H1 (cell line): ENCODE data around the gene CALM3. TPM values are rescaled to one million over a fixed set of nuclear protein-coding genes. Genes with fewer than 3 reads are reported as not detected.

ENCODE experiments used
- CTCF ChIA-PET: fragments of 300-600 bp; sonication (Branson Sonifier 250); formaldehyde crosslinking; loops from one replicate; lab custom pipeline; 2021; ENCODE audit not compliant: partially characterized antibody; lab: Charles Lee
- POLR2A ChIA-PET: fragments of 300-600 bp; sonication (Branson Sonifier 250); formaldehyde crosslinking; loops from one replicate; lab custom pipeline; 2021; ENCODE audit warnings: inconsistent platforms; ENCODE audit not compliant: partially characterized antibody; lab: Charles Lee
- DNase-seq, 2 experiments: peaks; one replicate each; pipeline versions ENCODE4 v3.0.0 to v3.0.0-alpha.2; 2010 to 2022; ENCODE audit warnings: low spot score in 2 of 2, low read depth in 1 of 2, mixed read lengths in 1 of 2
- FAIRE-seq: peaks from 2 replicates; lab custom pipeline; 2011; peaks lifted over from hg19 to GRCh38; lab: Jason Lieb, UNC
- H2AFZ ChIP-seq: 2 replicates; pipeline ENCODE4 v1.8.1; 2012; ENCODE audit warnings: low read length, inconsistent platforms
- H2AK5ac ChIP-seq: 2 replicates; pipeline ENCODE4 v1.6.1; 2013; ENCODE audit warnings: low read depth, low read length
- H2BK120ac ChIP-seq: replicated peaks from 2 replicates; pipeline ENCODE3; 2013; ENCODE audit warnings: low read depth, low read length, inconsistent platforms
- H2BK12ac ChIP-seq: 2 replicates; pipeline ENCODE4 v1.6.1; 2013; ENCODE audit warnings: low read depth, low read length
- H2BK15ac ChIP-seq: 2 replicates; pipeline ENCODE4 v1.6.1; 2013; ENCODE audit warnings: low read length
- H2BK20ac ChIP-seq: 2 replicates; pipeline ENCODE4 v1.6.1; 2013; ENCODE audit warnings: low read length
- H2BK5ac ChIP-seq: 2 replicates; pipeline ENCODE4 v1.6.1; 2013; ENCODE audit warnings: low read depth, low read length
- H3K14ac ChIP-seq: 2 replicates; pipeline ENCODE4 v1.6.1; 2013; ENCODE audit warnings: inconsistent platforms; ENCODE audit not compliant: insufficient read length
- H3K18ac ChIP-seq: 2 replicates; pipeline ENCODE4 v1.6.1; 2013; ENCODE audit warnings: low read length; ENCODE audit errors: extremely low read depth
- H3K23ac ChIP-seq: 2 replicates; pipeline ENCODE4 v1.6.1; 2013; ENCODE audit warnings: inconsistent platforms; ENCODE audit not compliant: insufficient read length
- H3K23me2 ChIP-seq: 2 replicates; pipeline ENCODE4 v1.6.1; 2013; ENCODE audit warnings: low read depth, low read length
- H3K27ac ChIP-seq: 2 replicates; pipeline ENCODE4 v1.6.1; 2011; ENCODE audit warnings: low read depth, low read length, inconsistent platforms
- H3K27me3 ChIP-seq, 4 experiments: replicated peaks in 1 of 4; 1 replicate in 1 of 4; 2 replicates in 3 of 4; pipeline versions ENCODE4 v1.6.1 to v1.8.1; 2011 to 2013; ENCODE audit warnings: low read length in 3 of 4, mild to moderate bottlenecking in 3 of 4, inconsistent platforms in 2 of 4, mixed read lengths in 2 of 4, moderate library complexity in 1 of 4; ENCODE audit not compliant: control insufficient read depth in 3 of 4, insufficient read depth in 3 of 4; ENCODE audit errors: extremely low read depth in 1 of 4
- H3K36me3 ChIP-seq, 4 experiments: 2 replicates each; pipeline versions ENCODE4 v1.6.1 to v1.8.1; 2011 to 2013; ENCODE audit warnings: mild to moderate bottlenecking in 4 of 4, low read length in 3 of 4, moderate library complexity in 2 of 4, control low read depth in 1 of 4, inconsistent platforms in 1 of 4; ENCODE audit not compliant: insufficient read depth in 4 of 4, control insufficient read depth in 2 of 4
- H3K4ac ChIP-seq: replicated peaks from 2 replicates; pipeline ENCODE3; 2013; ENCODE audit warnings: low read length, low read depth, mixed read lengths, inconsistent platforms; ENCODE audit not compliant: insufficient read length
- H3K4me1 ChIP-seq, 4 experiments: replicated peaks in 1 of 4; 1 replicate in 1 of 4; 2 replicates in 3 of 4; pipeline versions ENCODE4 v1.6.1 to v1.8.1; 2011 to 2013; ENCODE audit warnings: low read length in 3 of 4, inconsistent platforms in 2 of 4, mixed read lengths in 1 of 4; ENCODE audit not compliant: insufficient read depth in 4 of 4, control insufficient read depth in 3 of 4
- H3K4me2 ChIP-seq, 2 experiments: 2 replicates each; pipeline versions ENCODE4 v1.6.1 to v1.8.1; 2011 to 2013; ENCODE audit warnings: low read depth in 2 of 2, low read length in 2 of 2, control low read depth in 1 of 2, inconsistent platforms in 1 of 2, mild to moderate bottlenecking in 1 of 2; ENCODE audit not compliant: insufficient read depth in 1 of 2
- H3K4me3 ChIP-seq, 4 experiments: fragments of 200-600, 300-600 bp in 1 of 4; sonication (generic), shearing (Covaris generic), sonication (Bioruptor Twin) in 1 of 4; 2 replicates each; pipeline versions ENCODE4 v1.5.1 to v1.8.1; 2011 to 2016; ENCODE audit warnings: low read length in 4 of 4, low read depth in 3 of 4, control low read depth in 2 of 4, inconsistent platforms in 2 of 4, mild to moderate bottlenecking in 2 of 4, mixed read lengths in 1 of 4, moderate library complexity in 1 of 4; ENCODE audit not compliant: insufficient read depth in 2 of 4; ENCODE audit errors: extremely low read depth in 1 of 4
- H3K56ac ChIP-seq: replicated peaks from 2 replicates; pipeline ENCODE3; 2013; ENCODE audit warnings: low read depth, mild to moderate bottlenecking, mixed read lengths, low read length, inconsistent platforms; ENCODE audit not compliant: insufficient read length
- H3K79me1 ChIP-seq: 2 replicates; pipeline ENCODE4 v1.6.1; 2013; ENCODE audit warnings: low read depth, low read length, control low read depth
- H3K79me2 ChIP-seq, 2 experiments: 2 replicates each; pipeline versions ENCODE4 v1.6.1 to v1.8.1; 2012 to 2013; ENCODE audit warnings: low read length in 2 of 2, mild to moderate bottlenecking in 2 of 2, inconsistent platforms in 1 of 2; ENCODE audit not compliant: insufficient read depth in 2 of 2, control insufficient read depth in 1 of 2
- H3K9ac ChIP-seq, 4 experiments: replicated peaks in 1 of 4; 1 replicate in 1 of 4; 2 replicates in 3 of 4; pipeline versions ENCODE4 v1.6.1 to v1.8.1; 2011 to 2013; ENCODE audit warnings: low read depth in 3 of 4, low read length in 3 of 4, control low read depth in 2 of 4, mild to moderate bottlenecking in 2 of 4, moderate library complexity in 2 of 4, inconsistent platforms in 1 of 4; ENCODE audit errors: extremely low read depth in 1 of 4
- H3K9me3 ChIP-seq, 2 experiments: 2 replicates each; pipeline versions ENCODE4 v1.6.1 to v1.8.1; 2012 to 2013; ENCODE audit warnings: mild to moderate bottlenecking in 2 of 2, moderate library complexity in 2 of 2, control low read depth in 1 of 2, inconsistent platforms in 1 of 2, low read depth in 1 of 2, low read length in 1 of 2, mixed read lengths in 1 of 2; ENCODE audit not compliant: insufficient read depth in 2 of 2
- H4K20me1 ChIP-seq, 2 experiments: replicated peaks in 1 of 2; 2 replicates each; pipeline versions ENCODE3 to v1.8.1; 2011 to 2013; ENCODE audit warnings: inconsistent platforms in 2 of 2, low read length in 2 of 2, mild to moderate bottlenecking in 1 of 2; ENCODE audit not compliant: insufficient read depth in 2 of 2, control insufficient read depth in 1 of 2
- H4K5ac ChIP-seq: 2 replicates; pipeline ENCODE4 v1.6.1; 2013; ENCODE audit warnings: low read length, low read depth, mixed read lengths, inconsistent platforms; ENCODE audit not compliant: insufficient read length
- H4K8ac ChIP-seq: 2 replicates; pipeline ENCODE4 v1.8.0; 2013; ENCODE audit warnings: mild to moderate bottlenecking, moderate library complexity, low read length, inconsistent platforms; ENCODE audit not compliant: insufficient read depth; ENCODE audit errors: extremely low read depth
- H4K91ac ChIP-seq: replicated peaks from 2 replicates; pipeline ENCODE3; 2013; ENCODE audit warnings: low read length, mixed read lengths, inconsistent platforms; ENCODE audit not compliant: insufficient read length
- ATF3 ChIP-seq: IDR thresholded peaks from 2 replicates; pipeline ENCODE4 v1.6.1; 2011; ENCODE audit warnings: low read depth, mild to moderate bottlenecking, low read length; ENCODE audit not compliant: insufficient read depth
- HDAC2 ChIP-seq, 2 experiments: fragments of 300-600 bp in 1 of 2; sonication (generic) in 1 of 2; IDR thresholded peaks; 2 replicates each; pipeline ENCODE4 v1.6.1; 2011 to 2012; ENCODE audit warnings: low read depth in 2 of 2, low read length in 2 of 2, mild to moderate bottlenecking in 2 of 2, moderate library complexity in 2 of 2, borderline replicate concordance in 1 of 2, inconsistent platforms in 1 of 2
- POU5F1 ChIP-seq: IDR thresholded peaks from 2 replicates; pipeline ENCODE4 v1.6.1; 2011; ENCODE audit warnings: low read depth, mild to moderate bottlenecking, low read length, moderate library complexity
- RFX5 ChIP-seq: IDR thresholded peaks from 2 replicates; pipeline ENCODE4 v1.6.1; 2011; ENCODE audit warnings: low read depth, low read length, improper control_type of control experiment, borderline replicate concordance
- SIRT6 ChIP-seq: IDR thresholded peaks from one replicate; pipeline ENCODE4 v1.7.1; 2012; ENCODE audit warnings: low read length, inconsistent platforms
- SRF ChIP-seq: IDR thresholded peaks from 2 replicates; pipeline ENCODE4 v1.6.1; 2011; ENCODE audit warnings: mild to moderate bottlenecking, low read depth, low read length, moderate library complexity
- SUZ12 ChIP-seq: fragments of 200-600 bp; sonication (generic); IDR thresholded peaks from 2 replicates; pipeline ENCODE4 v1.6.1; 2012; ENCODE audit warnings: mild to moderate bottlenecking, inconsistent platforms, low read length, moderate library complexity, mixed read lengths
- TBP ChIP-seq: IDR thresholded peaks from 2 replicates; pipeline ENCODE4 v1.6.1; 2011; ENCODE audit warnings: low read depth, low read length, improper control_type of control experiment
- YY1 ChIP-seq: IDR thresholded peaks from 2 replicates; pipeline ENCODE4 v1.6.1; 2011; ENCODE audit warnings: low read depth, mild to moderate bottlenecking, low read length
- WGBS, 2 experiments: shearing (Covaris generic) in 1 of 2; methylation state at CpG; one replicate each; pipeline versions ENCODE4 v1.1.6 to v1.1.7; 2013 to 2015; ENCODE audit warnings: low lambda C conversion rate in 2 of 2, mixed read lengths in 2 of 2, inconsistent platforms in 1 of 2, low coverage in 1 of 2, missing lambda C conversion rate in 1 of 2; ENCODE audit not compliant: insufficient replicate concordance in 2 of 2, insufficient coverage in 1 of 2, insufficient read length in 1 of 2; ENCODE audit errors: extremely low coverage in 1 of 2, missing lambda C conversion rate in 1 of 2; 5-methylcytosine and 5-hydroxymethylcytosine counted together
- polyA plus RNA-seq, 7 experiments: library from polyadenylated mRNA; depleted of rRNA in 3 of 7; stranded (reverse) in 5 of 7; unstranded in 2 of 7; fragments of >200 nt in 5 of 7; fragments of 200-250 nt in 2 of 7; gene quantifications; 1 replicate in 5 of 7; 2 replicates in 1 of 7; 4 replicates in 1 of 7; pipeline versions ENCODE4 v1.2.1 to v1.2.3, GENCODE V29; 2011 to 2013; ENCODE audit warnings: missing spikeins in 2 of 7, mixed read lengths in 2 of 7
- total RNA-seq: library from RNA; stranded (reverse); fragmentation: NEBNext Ultra II Directional; extraction: Animal tissue kit (Norgen Biotek cat#: 25700); gene quantifications from 2 replicates; pipeline ENCODE4 v1.2.1, GENCODE V29; 2021
- TF ChIP-seq, protein P1 (sequence below), 3 experiments: IDR thresholded peaks; 1 replicate in 2 of 3; 2 replicates in 1 of 3; pipeline versions ENCODE4 v1.5.1 to v1.6.1; 2011; ENCODE audit warnings: low read length in 3 of 3, mild to moderate bottlenecking in 3 of 3, inconsistent platforms in 2 of 3, low read depth in 1 of 3, moderate library complexity in 1 of 3; ENCODE audit not compliant: insufficient read depth in 1 of 3; ENCODE audit errors: control extremely low read depth in 1 of 3

CALM3 gene
- total and polyA plus RNA-seq, 2 of the 8 experiments (the other 6 are each of a cell fraction or from before 2014, with no cell fraction given): 315 to 326 TPM

- no peak overlapping the region for H3K18ac ChIP-seq
- H3K4me1 ChIP-seq: peaks cover 0 to 19% (median 9%) of the 10 kb centered on the region in 4 experiments; a peak in 5 of 7 replicates
- H3K9me3 ChIP-seq: no peaks in the 10 kb centered on the region
- H4K91ac ChIP-seq: no peak overlapping the region
- H3K27ac ChIP-seq: no peak overlapping the region
- no peak overlapping the region for H2BK20ac ChIP-seq
- 0 out of 8 replicates have a peak overlapping the region, but pooled peaks of 1 of the 4 experiments have one; percentile 100 for H3K4me3 ChIP-seq
- ChIA-PET POLR2A (interaction anchor here (0.6 to 4.2 kb wide), 3 partner anchors 8 to 132 kb away, joined by 3 to 28 read pairs (median 3); partner anchors contain the start of genes DACT3 and PNMA8A), CTCF (interaction anchor here (1.0 to 3.3 kb wide), 5 partner anchors 8 to 59 kb away, joined by 4 to 16 read pairs (median 11); no protein-coding TSS in a partner anchor)
- FAIRE-seq (no peak), DNase-seq (no peak)
- no peak overlapping the region for H3K9ac ChIP-seq
- no peak overlapping the region for H3K4ac ChIP-seq
- no peak overlapping the region for H2BK120ac ChIP-seq
- no peak overlapping the region for H3K23ac ChIP-seq
- no peak overlapping the region for H2AK5ac ChIP-seq
- peaks cover 16% of the 10 kb centered on the region for H3K79me1 ChIP-seq
- H3K79me2 ChIP-seq: peaks cover 15 to 36% of the 10 kb centered on the region in 2 experiments
- H4K20me1 ChIP-seq: peaks cover 20 to 34% of the 10 kb centered on the region in 2 experiments
- no peak overlapping the region for H2BK15ac ChIP-seq
- no peak overlapping the region for H2BK5ac ChIP-seq
- H3K27me3 ChIP-seq: no peaks in the 10 kb centered on the region
- peak overlapping the region; percentile 79 to 93; a peak in 2 of 4 replicates for H3K4me2 ChIP-seq
- no peak overlapping the region for H2BK12ac ChIP-seq
- H3K56ac ChIP-seq: no peak overlapping the region
- no peak overlapping the region for H2AFZ ChIP-seq
- no peak overlapping the region for H4K5ac ChIP-seq
- H4K8ac ChIP-seq: no peak overlapping the region
- WGBS, 2 experiments: 96% methylated on average over 2 of the region's 2 CpGs; no CpG with 5 or more reads in 1 of the 2 experiments
- H3K23me2 ChIP-seq: peaks cover 11% of the 10 kb centered on the region
- H3K14ac ChIP-seq: no peak overlapping the region
- H3K36me3 ChIP-seq: peaks cover 7 to 27% (median 24%) of the 10 kb centered on the region in 4 experiments; a peak in 7 of 8 replicates
- TF ChIP-seq POU5F1: no peak
- TF ChIP-seq TBP: no peak
- no peak for TF ChIP-seq RFX5
- TF ChIP-seq SRF: no peak
- no peak for TF ChIP-seq HDAC2 (IDR thresholded peaks at IDR 0.05; ENCODE audit: borderline replicate concordance in 1 of 2, low read depth in 2 of 2, low read length in 2 of 2)
- TF ChIP-seq, protein P1, sequence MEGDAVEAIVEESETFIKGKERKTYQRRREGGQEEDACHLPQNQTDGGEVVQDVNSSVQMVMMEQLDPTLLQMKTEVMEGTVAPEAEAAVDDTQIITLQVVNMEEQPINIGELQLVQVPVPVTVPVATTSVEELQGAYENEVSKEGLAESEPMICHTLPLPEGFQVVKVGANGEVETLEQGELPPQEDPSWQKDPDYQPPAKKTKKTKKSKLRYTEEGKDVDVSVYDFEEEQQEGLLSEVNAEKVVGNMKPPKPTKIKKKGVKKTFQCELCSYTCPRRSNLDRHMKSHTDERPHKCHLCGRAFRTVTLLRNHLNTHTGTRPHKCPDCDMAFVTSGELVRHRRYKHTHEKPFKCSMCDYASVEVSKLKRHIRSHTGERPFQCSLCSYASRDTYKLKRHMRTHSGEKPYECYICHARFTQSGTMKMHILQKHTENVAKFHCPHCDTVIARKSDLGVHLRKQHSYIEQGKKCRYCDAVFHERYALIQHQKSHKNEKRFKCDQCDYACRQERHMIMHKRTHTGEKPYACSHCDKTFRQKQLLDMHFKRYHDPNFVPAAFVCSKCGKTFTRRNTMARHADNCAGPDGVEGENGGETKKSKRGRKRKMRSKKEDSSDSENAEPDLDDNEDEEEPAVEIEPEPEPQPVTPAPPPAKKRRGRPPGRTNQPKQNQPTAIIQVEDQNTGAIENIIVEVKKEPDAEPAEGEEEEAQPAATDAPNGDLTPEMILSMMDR (IDR thresholded peaks at IDR 0.05; ENCODE audit: control extremely low read depth in 1 of 3, insufficient read depth in 1 of 3, low read depth in 1 of 3, low read length in 3 of 3): no peak
- no peak for TF ChIP-seq ATF3
- no peak for TF ChIP-seq YY1
- no peak for TF ChIP-seq SUZ12
- no peak for TF ChIP-seq SIRT6
Observed at GRCh38 chr19:46603195-46603637, 2.1 kb downstream of the CALM3 start.
